Neural progenitor cell (in vitro differentiated cells): ENCODE data around the gene ZFYVE9. TPM values are rescaled to one million over a fixed set of nuclear protein-coding genes. Genes with fewer than 3 reads are reported as not detected.
"Not testable (repeated sequence)": the region's sequence is repeated elsewhere in the genome, so short reads cannot be mapped to it uniquely, and the experiment has no call there.

Source experiments
- DNase-seq: peaks from one replicate; pipeline ENCODE4 v3.0.0-alpha.2; 2016; ENCODE audit warnings: low spot score
- H2AFZ ChIP-seq: fragments of 200-600 bp; sonication (generic); replicated peaks from 2 replicates; pipeline ENCODE4 v1.6.1; 2016; ENCODE audit warnings: antibody characterized with exemption
- H3F3A ChIP-seq: fragments of 200-600 bp; sonication (generic); 2 replicates; pipeline ENCODE4 v1.6.1; 2016; ENCODE audit warnings: antibody characterized with exemption, low read depth
- H3K27ac ChIP-seq: fragments of 200-600 bp; sonication (generic); 2 replicates; pipeline ENCODE4 v1.5.1; 2016; ENCODE audit warnings: mild to moderate bottlenecking
- H3K27me3 ChIP-seq: fragments of 200-600 bp; sonication (generic); 2 replicates; pipeline ENCODE4 v1.6.1; 2016; ENCODE audit warnings: mild to moderate bottlenecking, moderate library complexity
- H3K36me3 ChIP-seq: fragments of 200-600 bp; sonication (generic); 2 replicates; pipeline ENCODE4 v1.5.1; 2016
- H3K4me1 ChIP-seq: fragments of 200-600 bp; sonication (generic); 2 replicates; pipeline ENCODE4 v1.6.1; 2016; ENCODE audit warnings: mixed run types
- H3K4me2 ChIP-seq: fragments of 200-600 bp; sonication (generic); 2 replicates; pipeline ENCODE4 v1.6.1; 2016
- H3K4me3 ChIP-seq: fragments of 200-600 bp; sonication (generic); 2 replicates; pipeline ENCODE4 v1.5.1; 2016
- H3K79me2 ChIP-seq: fragments of 200-600 bp; sonication (generic); 2 replicates; pipeline ENCODE4 v1.6.1; 2016; ENCODE audit warnings: low read depth
- H3K9ac ChIP-seq: fragments of 200-600 bp; sonication (generic); 2 replicates; pipeline ENCODE4 v1.6.1; 2016
- H3K9me3 ChIP-seq: fragments of 200-600 bp; sonication (generic); 2 replicates; pipeline ENCODE4 v1.5.1; 2016; ENCODE audit warnings: low read depth
- H4K20me1 ChIP-seq: fragments of 200-600 bp; sonication (generic); 2 replicates; pipeline ENCODE4 v1.6.1; 2016; ENCODE audit warnings: low read depth
- H3K27ac Mint-ChIP-seq: 3 replicates; pipeline ENCODE4 v1.8.0; 2021; ENCODE audit warnings: mixed read lengths
- H3K27me3 Mint-ChIP-seq: 2 replicates; pipeline ENCODE4 v1.8.0; 2022; ENCODE audit warnings: low read depth, mild to moderate bottlenecking, inconsistent platforms, moderate library complexity, mixed read lengths; ENCODE audit not compliant: insufficient read depth
- H3K36me3 Mint-ChIP-seq: 3 replicates; pipeline ENCODE4 v1.8.0; 2021; ENCODE audit warnings: mixed read lengths
- H3K4me1 Mint-ChIP-seq: 3 replicates; pipeline ENCODE4 v1.8.0; 2021; ENCODE audit warnings: mixed read lengths
- H3K4me3 Mint-ChIP-seq: 3 replicates; pipeline ENCODE4 v1.8.0; 2021; ENCODE audit warnings: mild to moderate bottlenecking, moderate library complexity, mixed read lengths
- H3K9me3 Mint-ChIP-seq: 3 replicates; pipeline ENCODE4 v1.8.0; 2020; ENCODE audit warnings: mixed read lengths
- EZH2 ChIP-seq: fragments of 200-600 bp; sonication (generic); IDR thresholded peaks from 2 replicates; pipeline ENCODE4 v1.6.1; 2017; ENCODE audit warnings: antibody characterized with exemption, mild to moderate bottlenecking, moderate library complexity
- EZH2phosphoT487 ChIP-seq: fragments of 200-600 bp; sonication (generic); IDR thresholded peaks from 2 replicates; pipeline ENCODE4 v1.6.1; 2017; ENCODE audit warnings: antibody characterized with exemption
- total RNA-seq: library from RNA; depleted of rRNA; stranded (reverse); fragments of >200 nt; gene quantifications from 2 replicates; pipeline ENCODE4 v1.2.3, GENCODE V29; 2015; ENCODE audit warnings: low replicate concordance
- TF ChIP-seq, protein P1 (sequence below): fragments of 200-600 bp; sonication (generic); IDR thresholded peaks from 2 replicates; pipeline ENCODE4 v1.5.1; 2017; ENCODE audit warnings: antibody characterized with exemption, mild to moderate bottlenecking

The ZFYVE9 gene
- total RNA-seq, 1 donor from 2014 or later: 42.7 TPM

DNA sequence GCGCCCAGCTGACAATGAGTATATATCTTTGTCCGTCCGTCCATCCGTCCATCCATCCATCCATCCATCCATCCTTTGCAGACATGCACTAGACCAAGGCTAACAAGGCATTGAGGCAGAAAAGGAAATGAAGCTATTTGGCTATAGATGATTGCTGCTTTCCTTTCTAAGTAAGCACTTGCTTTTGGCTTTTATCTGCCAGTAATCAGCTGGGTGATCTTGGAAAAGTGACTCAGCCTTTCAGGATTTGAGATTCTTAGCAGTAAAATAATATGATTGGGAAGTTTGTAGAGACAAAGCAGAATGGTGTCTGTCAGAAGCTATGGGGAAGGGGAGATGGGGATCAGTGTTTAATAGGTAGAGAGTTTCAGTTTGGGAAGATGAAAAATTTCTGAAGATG is 22.7 kb downstream of the ZFYVE9 start:
- H3K9me3 ChIP-seq: no peaks in the 10 kb centered on the region
- H3K27ac Mint-ChIP-seq: no peak overlapping the region
- H3K27ac ChIP-seq: no peak overlapping the region
- H3K4me1 ChIP-seq: no peaks in the 10 kb centered on the region
- TF ChIP-seq, protein P1, sequence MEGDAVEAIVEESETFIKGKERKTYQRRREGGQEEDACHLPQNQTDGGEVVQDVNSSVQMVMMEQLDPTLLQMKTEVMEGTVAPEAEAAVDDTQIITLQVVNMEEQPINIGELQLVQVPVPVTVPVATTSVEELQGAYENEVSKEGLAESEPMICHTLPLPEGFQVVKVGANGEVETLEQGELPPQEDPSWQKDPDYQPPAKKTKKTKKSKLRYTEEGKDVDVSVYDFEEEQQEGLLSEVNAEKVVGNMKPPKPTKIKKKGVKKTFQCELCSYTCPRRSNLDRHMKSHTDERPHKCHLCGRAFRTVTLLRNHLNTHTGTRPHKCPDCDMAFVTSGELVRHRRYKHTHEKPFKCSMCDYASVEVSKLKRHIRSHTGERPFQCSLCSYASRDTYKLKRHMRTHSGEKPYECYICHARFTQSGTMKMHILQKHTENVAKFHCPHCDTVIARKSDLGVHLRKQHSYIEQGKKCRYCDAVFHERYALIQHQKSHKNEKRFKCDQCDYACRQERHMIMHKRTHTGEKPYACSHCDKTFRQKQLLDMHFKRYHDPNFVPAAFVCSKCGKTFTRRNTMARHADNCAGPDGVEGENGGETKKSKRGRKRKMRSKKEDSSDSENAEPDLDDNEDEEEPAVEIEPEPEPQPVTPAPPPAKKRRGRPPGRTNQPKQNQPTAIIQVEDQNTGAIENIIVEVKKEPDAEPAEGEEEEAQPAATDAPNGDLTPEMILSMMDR: no peak
- TF ChIP-seq EZH2phosphoT487 (no peak), EZH2 (no peak)
- H3K27me3 Mint-ChIP-seq: no peaks in the 10 kb centered on the region
- no peak for DNase-seq
- no peak overlapping the region for H3K4me3 Mint-ChIP-seq
- peaks cover 6% of the 10 kb centered on the region for H3K9me3 Mint-ChIP-seq
- peaks cover 18% of the 10 kb centered on the region for H3K36me3 Mint-ChIP-seq
- no peak overlapping the region for H3K4me3 ChIP-seq
- H3K9ac ChIP-seq: no peak overlapping the region
- no peak overlapping the region for H2AFZ ChIP-seq
- peaks cover 4% of the 10 kb centered on the region for H4K20me1 ChIP-seq
- no peak overlapping the region for H3K4me2 ChIP-seq
- no peaks in the 10 kb centered on the region for H3K36me3 ChIP-seq
- peaks cover 21% of the 10 kb centered on the region for H3K79me2 ChIP-seq
- H3F3A ChIP-seq: no peaks in the 10 kb centered on the region
- no peaks in the 10 kb centered on the region for H3K27me3 ChIP-seq
- no peaks in the 10 kb centered on the region for H3K4me1 Mint-ChIP-seq

DNA sequence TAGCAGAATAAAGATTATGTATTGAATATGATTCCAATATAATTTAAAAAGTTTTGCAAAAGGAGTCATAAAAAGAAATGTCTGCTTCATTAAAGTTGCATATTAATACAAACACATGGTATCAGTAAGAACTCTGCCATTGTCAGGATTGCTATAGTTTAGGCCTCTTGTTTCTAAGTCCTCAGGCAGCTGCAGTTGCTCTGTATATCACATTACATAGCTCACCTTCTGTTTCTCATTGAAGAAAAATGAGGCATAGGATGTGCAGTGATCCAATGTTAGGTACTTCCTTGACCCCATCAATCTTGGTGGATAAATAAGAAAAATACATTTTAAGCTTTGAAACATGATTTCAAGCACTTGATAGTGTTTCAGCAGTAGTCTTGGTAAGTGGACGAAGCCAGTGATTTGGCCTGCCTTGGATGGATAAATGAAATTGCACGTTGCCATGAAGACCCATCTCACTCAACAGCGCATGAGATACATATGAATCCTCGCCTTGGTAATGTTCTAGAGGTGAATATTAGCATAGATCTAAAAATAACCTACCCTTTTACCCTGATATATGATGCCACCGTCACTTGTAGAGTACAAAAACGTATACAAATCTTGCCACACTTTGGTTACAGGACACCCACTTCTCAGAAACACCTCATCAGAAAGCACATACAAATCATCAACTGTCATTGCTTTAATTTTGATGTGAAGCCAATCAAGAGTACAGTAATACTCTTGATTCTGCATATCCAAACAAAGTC is 25.3 kb downstream of the ZFYVE9 start:
- Histone ChIP-seq H3K27ac (no peak overlapping the region), H2AFZ (no peak overlapping the region), H4K20me1 (peaks cover 4% of the 10 kb centered on the region), H3K27me3 (no peaks in the 10 kb centered on the region), H3K4me3 (no peak overlapping the region), H3K4me2 (no peak overlapping the region), H3K36me3 (peaks cover 12% of the 10 kb centered on the region), H3K4me1 (no peaks in the 10 kb centered on the region), H3K79me2 (peaks cover 34% of the 10 kb centered on the region), H3K9me3 (peaks cover 12% of the 10 kb centered on the region), H3F3A (no peaks in the 10 kb centered on the region), H3K9ac (no peak overlapping the region)
- Mint-ChIP-seq H3K27ac (no peak overlapping the region), H3K27me3 (no peaks in the 10 kb centered on the region), H3K4me1 (no peaks in the 10 kb centered on the region), H3K4me3 (no peak overlapping the region), H3K9me3 (peaks cover 13% of the 10 kb centered on the region), H3K36me3 (peaks cover 11% of the 10 kb centered on the region)
- no peak for TF ChIP-seq EZH2phosphoT487
- no peak for TF ChIP-seq EZH2
- TF ChIP-seq, protein P1: no peak
- DNase-seq: no peak

DNA sequence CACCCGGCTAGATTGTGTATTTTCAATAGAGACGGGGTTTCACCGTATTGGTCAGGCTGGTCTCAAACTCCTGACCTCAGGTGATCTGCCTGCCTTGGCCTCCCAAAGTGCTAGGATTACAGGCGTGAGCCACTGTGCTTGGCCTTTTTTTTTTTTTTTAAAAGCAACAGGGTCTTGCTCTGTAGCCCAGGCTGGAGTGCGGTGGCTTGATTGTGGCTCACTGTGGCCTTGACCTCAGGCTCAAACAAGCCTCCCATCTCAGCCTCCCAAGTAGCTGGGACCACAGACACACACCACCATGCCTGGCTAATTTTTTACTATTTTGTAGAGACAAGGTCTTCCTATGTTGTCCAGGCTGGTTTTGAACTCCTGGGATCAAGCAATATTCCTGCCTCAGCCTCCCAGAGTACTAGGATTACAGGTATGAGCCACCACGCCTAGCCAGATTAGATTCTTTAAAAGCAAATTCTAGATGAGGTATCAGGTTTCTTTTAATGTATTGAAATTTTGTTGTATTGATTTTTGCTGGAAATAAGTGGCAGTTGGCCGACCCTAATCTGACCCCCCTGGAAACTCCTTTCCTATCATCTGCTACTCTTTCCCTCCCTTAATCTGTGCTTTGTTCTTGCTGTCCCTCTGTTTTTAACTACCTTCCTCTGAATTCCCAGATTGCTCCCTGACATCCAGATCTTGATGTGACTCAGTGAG is 26.6 kb downstream of the ZFYVE9 start:
- Histone ChIP-seq H4K20me1 (peaks cover 4% of the 10 kb centered on the region), H3K9ac (no peak overlapping the region), H3K79me2 (peaks cover 34% of the 10 kb centered on the region), H3K9me3 (peaks cover 12% of the 10 kb centered on the region), H3K27me3 (no peaks in the 10 kb centered on the region), H3K4me2 (no peak overlapping the region), H3K27ac (no peak overlapping the region), H2AFZ (no peak overlapping the region), H3K36me3 (peaks cover 12% of the 10 kb centered on the region), H3K4me1 (no peaks in the 10 kb centered on the region), H3F3A (no peaks in the 10 kb centered on the region), H3K4me3 (no peak overlapping the region)
- Mint-ChIP-seq H3K27me3 (no peaks in the 10 kb centered on the region), H3K36me3 (peaks cover 6% of the 10 kb centered on the region), H3K9me3 (peaks cover 11% of the 10 kb centered on the region), H3K4me1 (no peaks in the 10 kb centered on the region), H3K4me3 (no peak overlapping the region), H3K27ac (no peak overlapping the region)
- TF ChIP-seq EZH2 (no peak), EZH2phosphoT487 (no peak)
- TF ChIP-seq, protein P1: no peak
- DNase-seq: no peak

DNA sequence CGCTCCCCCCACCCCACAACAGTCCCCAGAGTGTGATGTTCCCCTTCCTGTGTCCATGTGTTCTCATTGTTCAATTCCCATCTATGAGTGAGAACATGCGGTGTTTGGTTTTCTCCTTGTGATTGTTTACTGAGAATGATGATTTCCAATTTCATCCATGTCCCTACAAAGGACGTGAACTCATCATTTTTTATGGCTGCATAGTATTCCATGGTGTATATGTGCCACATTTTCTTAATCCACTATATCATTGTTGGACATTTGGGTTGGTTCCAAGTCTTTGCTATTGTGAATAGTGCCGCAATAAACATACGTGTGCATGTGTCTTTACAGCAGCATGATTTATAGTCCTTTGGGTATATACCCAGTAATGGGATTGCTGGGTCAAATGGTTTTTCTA is 29.3 kb downstream of the ZFYVE9 start:
- not testable (repeated sequence) for H3K4me2 ChIP-seq, H3K4me3 Mint-ChIP-seq, DNase-seq, H3K27me3 ChIP-seq, H4K20me1 ChIP-seq, H3F3A ChIP-seq, H3K27ac Mint-ChIP-seq, H3K27ac ChIP-seq, H3K4me1 Mint-ChIP-seq, H3K4me3 ChIP-seq, H3K36me3 Mint-ChIP-seq, H2AFZ ChIP-seq, H3K9ac ChIP-seq, H3K4me1 ChIP-seq, H3K27me3 Mint-ChIP-seq
- Histone ChIP-seq H3K36me3 (peaks cover 12% of the 10 kb centered on the region), H3K79me2 (peaks cover 29% of the 10 kb centered on the region), H3K9me3 (peaks cover 12% of the 10 kb centered on the region)
- H3K9me3 Mint-ChIP-seq: peaks cover 21% of the 10 kb centered on the region
